CD4-positive, CD25-positive, alpha-beta regulatory T cell (primary cell): ENCODE data around the gene ADCY4. TPM values are rescaled to one million over a fixed set of nuclear protein-coding genes. Genes with fewer than 3 reads are reported as not detected.
"Not testable (repeated sequence)": the region's sequence is repeated elsewhere in the genome, so short reads cannot be mapped to it uniquely, and the experiment has no call there.

ENCODE experiments used
- ATAC-seq, 2 donors: fragments of 150-1000 bp; cut with Tn5 transposase; one replicate each; pipeline ENCODE4 v1.10.0; 2021; ENCODE audit warnings: low read depth in 2 of 2, moderate number of reproducible peaks in 2 of 2, moderate library complexity in 1 of 2
- DNase-seq, 3 donors: peaks; one replicate each; pipeline versions ENCODE4 v3.0.0 to v3.0.0-alpha.2; 2012 to 2022; ENCODE audit warnings: mixed read lengths in 1 of 3
- H3K27ac ChIP-seq: one replicate; pipeline ENCODE4 v1.7.0; 2013; ENCODE audit warnings: mild to moderate bottlenecking, low read length; ENCODE audit not compliant: insufficient read depth, poor library complexity, severe bottlenecking
- H3K27me3 ChIP-seq: one replicate; pipeline ENCODE4 v1.7.0; 2013; ENCODE audit warnings: low read length; ENCODE audit not compliant: control insufficient read depth, insufficient read depth
- H3K36me3 ChIP-seq: one replicate; pipeline ENCODE4 v1.7.0; 2013; ENCODE audit warnings: mild to moderate bottlenecking, low read length, moderate library complexity; ENCODE audit not compliant: control insufficient read depth, insufficient read depth
- H3K4me1 ChIP-seq: 2 replicates; pipeline ENCODE4 v1.7.0; 2013; ENCODE audit warnings: mild to moderate bottlenecking, low read length; ENCODE audit not compliant: insufficient read depth, control insufficient read depth, poor library complexity, severe bottlenecking
- H3K4me3 ChIP-seq: one replicate; pipeline ENCODE4 v1.7.0; 2013; ENCODE audit warnings: low read depth, mild to moderate bottlenecking, low read length, moderate library complexity
- H3K9me3 ChIP-seq, 2 experiments: 1 replicate in 1 of 2; 2 replicates in 1 of 2; pipeline ENCODE4 v1.7.0; 2013; ENCODE audit warnings: low read length in 2 of 2, mild to moderate bottlenecking in 1 of 2, moderate library complexity in 1 of 2; ENCODE audit not compliant: control insufficient read depth in 2 of 2
- H3K27ac Mint-ChIP-seq, 3 donors: one replicate each; pipeline ENCODE4 v1.8.0; 2020 to 2022; ENCODE audit warnings: mild to moderate bottlenecking in 3 of 3, mixed read lengths in 3 of 3, moderate library complexity in 2 of 3
- H3K27me3 Mint-ChIP-seq: one replicate; pipeline ENCODE4 v1.8.0; 2022; ENCODE audit warnings: mild to moderate bottlenecking, mixed read lengths
- H3K36me3 Mint-ChIP-seq: one replicate; pipeline ENCODE4 v1.8.0; 2020; ENCODE audit warnings: mixed read lengths
- H3K4me1 Mint-ChIP-seq, 4 donors: one replicate each; pipeline ENCODE4 v1.8.0; 2020 to 2022; ENCODE audit warnings: mixed read lengths in 4 of 4, mild to moderate bottlenecking in 1 of 4
- H3K4me3 Mint-ChIP-seq, 4 donors: one replicate each; pipeline ENCODE4 v1.8.0; 2020 to 2022; ENCODE audit warnings: mild to moderate bottlenecking in 4 of 4, mixed read lengths in 4 of 4, moderate library complexity in 3 of 4
- H3K9me3 Mint-ChIP-seq, 7 donors: one replicate each; pipeline ENCODE4 v1.8.0; 2020 to 2022; ENCODE audit warnings: mixed read lengths in 7 of 7, mild to moderate bottlenecking in 3 of 7, moderate library complexity in 2 of 7
- polyA plus RNA-seq, 4 donors: library from polyadenylated mRNA; unstranded; fragments of 300-500 nt; fragmentation: Illumina TruSeq; gene quantifications; one replicate each; pipeline ENCODE4 v1.2.3, GENCODE V29; 2021
- total RNA-seq: library from RNA; stranded (reverse); gene quantifications from one replicate; pipeline ENCODE4 v1.2.3, GENCODE V29; 2022

The ADCY4 gene
- total and polyA plus RNA-seq, 5 donors from 2014 or later, result 0.32 to 10.7 (median 0.39) TPM; not detected in 2

DNA sequence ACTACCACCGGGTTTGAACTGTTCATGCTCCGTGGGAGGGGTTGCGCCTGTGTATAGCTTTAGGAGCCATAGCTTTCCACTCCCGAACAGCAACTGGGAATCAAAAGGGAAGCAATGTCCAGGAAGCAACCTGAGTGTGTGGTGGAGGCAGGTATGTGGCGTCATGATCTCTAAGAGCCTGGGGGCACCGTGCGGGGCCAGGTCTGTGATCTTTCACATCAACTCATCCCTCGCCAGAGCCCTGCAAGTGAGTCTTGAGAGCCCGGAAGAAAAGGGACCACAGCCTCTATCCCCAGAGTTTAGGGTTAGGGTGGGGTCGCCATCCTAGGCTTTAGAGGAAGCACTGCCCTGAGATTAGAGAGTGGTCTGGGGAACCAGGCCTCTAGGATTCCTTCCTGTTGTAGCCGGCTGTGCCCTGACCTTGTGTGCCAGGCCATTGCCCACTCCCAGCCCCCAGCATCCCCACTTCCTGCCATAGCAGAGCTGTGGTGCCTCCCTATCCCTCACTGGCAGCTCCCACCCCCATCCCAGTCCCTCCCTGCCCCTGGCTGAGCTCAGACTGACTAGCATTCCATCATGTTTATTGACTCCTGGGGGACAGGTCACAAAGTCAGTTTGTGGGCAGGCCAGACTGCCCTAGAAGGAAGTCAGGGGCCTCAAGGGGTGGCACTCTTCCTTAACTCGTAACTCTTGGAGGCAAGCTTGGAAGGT, 745 bp upstream of the ADCY4 start:
- Histone ChIP-seq H3K4me3 (no peak overlapping the region), H3K27me3 (peaks cover 4% of the 10 kb centered on the region), H3K9me3 (no peaks in the 10 kb centered on the region), H3K4me1 (peaks cover 56% of the 10 kb centered on the region), H3K36me3 (peaks cover 18% of the 10 kb centered on the region), H3K27ac (no peak overlapping the region)
- Mint-ChIP-seq H3K4me3 (peak overlapping the region; percentile 44 to 86 (median 64)), H3K27me3 (peaks cover 51% of the 10 kb centered on the region), H3K9me3 (peaks cover 0 to 2% (median 0%) of the 10 kb centered on the region in 7 donors), H3K4me1 (peaks cover 6 to 74% (median 35%) of the 10 kb centered on the region in 4 donors), H3K36me3 (peaks cover 25% of the 10 kb centered on the region), H3K27ac (no peak overlapping the region)
- DNase-seq (no peak), ATAC-seq (no peak)

GRCh38 chr14:24332268-24332993, 2.4 kb downstream of the ADCY4 start:
- Histone ChIP-seq H3K27ac (no peak overlapping the region), H3K9me3 (no peaks in the 10 kb centered on the region), H3K27me3 (peaks cover 4% of the 10 kb centered on the region), H3K36me3 (peaks cover 9% of the 10 kb centered on the region), H3K4me1 (peaks cover 39% of the 10 kb centered on the region), H3K4me3 (peak overlapping the region; percentile 43)
- Mint-ChIP-seq H3K4me1 (peaks cover 6 to 61% (median 23%) of the 10 kb centered on the region in 4 donors), H3K4me3 (peak overlapping the region; percentile 79 to 90 (median 88)), H3K9me3 (no peaks in the 10 kb centered on the region), H3K27ac (peak overlapping the region; percentile 57 to 84 (median 82)), H3K36me3 (peaks cover 13% of the 10 kb centered on the region), H3K27me3 (peaks cover 45% of the 10 kb centered on the region)
- peak; percentile 92 for ATAC-seq
- DNase-seq, result peak; percentile 76 to 94 (median 89)

GRCh38 chr14:24331731-24332267, 3.1 kb downstream of the ADCY4 start:
- Histone ChIP-seq H3K36me3 (peaks cover 3% of the 10 kb centered on the region), H3K4me1 (peaks cover 39% of the 10 kb centered on the region), H3K9me3 (no peaks in the 10 kb centered on the region), H3K4me3 (peak overlapping the region; percentile 43), H3K27me3 (peaks cover 4% of the 10 kb centered on the region), H3K27ac (no peak overlapping the region)
- H3K9me3 Mint-ChIP-seq, result no peaks in the 10 kb centered on the region
- H3K4me3 Mint-ChIP-seq, result peak overlapping the region; percentile 71 to 90 (median 83)
- peak overlapping the region; percentile 57 to 84 (median 82) for H3K27ac Mint-ChIP-seq
- H3K4me1 Mint-ChIP-seq, result peaks cover 6 to 62% (median 24%) of the 10 kb centered on the region in 4 donors
- DNase-seq (no peak), ATAC-seq (no peak)
- H3K36me3 Mint-ChIP-seq, result peaks cover 7% of the 10 kb centered on the region
- peaks cover 46% of the 10 kb centered on the region for H3K27me3 Mint-ChIP-seq

DNA sequence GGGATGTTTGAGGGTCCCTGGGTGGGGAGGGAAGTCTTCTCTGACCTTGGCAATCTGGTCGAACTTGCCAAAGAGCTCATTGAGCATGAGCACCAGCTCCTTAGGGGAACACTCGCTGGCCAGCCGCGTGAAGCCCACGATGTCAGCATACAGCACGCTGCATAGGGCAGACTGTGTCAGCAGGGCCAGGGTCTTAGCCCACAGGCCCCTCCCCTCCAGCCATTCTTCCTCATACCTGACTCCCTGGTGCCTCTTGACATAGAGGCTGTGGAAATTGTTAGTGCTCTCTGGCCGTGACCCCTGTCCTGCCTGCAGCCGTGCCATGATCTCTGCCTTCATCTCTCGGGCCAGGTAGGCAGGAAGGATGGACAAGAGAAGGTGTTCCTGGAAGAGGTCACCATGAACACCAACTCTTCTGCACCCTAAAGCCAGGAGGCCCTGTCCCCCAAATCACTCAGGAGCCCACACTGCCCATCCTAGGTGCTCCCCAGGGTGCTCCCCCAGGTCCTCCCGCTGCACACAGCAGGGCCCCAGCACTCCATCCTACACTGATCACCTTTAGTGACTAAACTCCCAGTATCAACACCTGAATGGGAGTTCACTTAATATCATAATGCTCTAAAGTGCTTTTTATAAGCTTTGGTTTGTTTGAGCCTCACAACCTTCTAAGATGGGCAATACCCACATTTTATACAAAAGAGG, 3.7 kb downstream of the ADCY4 start:
- Histone ChIP-seq H3K27me3 (peaks cover 4% of the 10 kb centered on the region), H3K4me1 (peaks cover 39% of the 10 kb centered on the region), H3K9me3 (no peaks in the 10 kb centered on the region), H3K27ac (no peak overlapping the region), H3K36me3 (no peaks in the 10 kb centered on the region), H3K4me3 (peak overlapping the region; percentile 13)
- Mint-ChIP-seq H3K36me3 (peaks cover 2% of the 10 kb centered on the region), H3K4me3 (no peak overlapping the region), H3K27ac (peak overlapping the region in 1 of 3 donors; percentile 62), H3K9me3 (no peaks in the 10 kb centered on the region), H3K4me1 (peaks cover 6 to 61% (median 21%) of the 10 kb centered on the region in 4 donors), H3K27me3 (peaks cover 40% of the 10 kb centered on the region)
- DNase-seq, result no peak
- no peak for ATAC-seq

GRCh38 chr14:24329736-24330135, 5.1 kb downstream of the ADCY4 start:
- DNase-seq (no peak), ATAC-seq (no peak)
- no peaks in the 10 kb centered on the region for H3K36me3 Mint-ChIP-seq
- H3K4me1 Mint-ChIP-seq, result peaks cover 6 to 55% (median 18%) of the 10 kb centered on the region in 4 donors
- peaks cover 33% of the 10 kb centered on the region for H3K4me1 ChIP-seq
- peaks cover 4% of the 10 kb centered on the region for H3K27me3 ChIP-seq
- H3K9me3 ChIP-seq, result no peaks in the 10 kb centered on the region
- H3K4me3 Mint-ChIP-seq, result no peak overlapping the region
- H3K9me3 Mint-ChIP-seq, result peaks cover 0 to 3% (median 0%) of the 10 kb centered on the region in 7 donors
- H3K4me3 ChIP-seq, result no peak overlapping the region
- no peak overlapping the region for H3K27ac ChIP-seq
- peak overlapping the region in 1 of 3 donors; percentile 79 for H3K27ac Mint-ChIP-seq
- no peaks in the 10 kb centered on the region for H3K36me3 ChIP-seq
- H3K27me3 Mint-ChIP-seq, result peaks cover 31% of the 10 kb centered on the region

GRCh38 chr14:24329073-24329663, 5.7 kb downstream of the ADCY4 start:
- no peak for DNase-seq
- Mint-ChIP-seq H3K4me1 (peaks cover 6 to 51% (median 18%) of the 10 kb centered on the region in 4 donors), H3K27ac (peak overlapping the region in 2 of 3 donors; percentile 39 to 79), H3K27me3 (peaks cover 32% of the 10 kb centered on the region), H3K9me3 (peaks cover 0 to 3% (median 0%) of the 10 kb centered on the region in 7 donors), H3K4me3 (no peak overlapping the region), H3K36me3 (no peaks in the 10 kb centered on the region)
- peaks cover 28% of the 10 kb centered on the region for H3K4me1 ChIP-seq
- H3K36me3 ChIP-seq, result no peaks in the 10 kb centered on the region
- H3K27ac ChIP-seq, result no peak overlapping the region
- H3K9me3 ChIP-seq, result no peaks in the 10 kb centered on the region
- H3K4me3 ChIP-seq, result no peak overlapping the region
- H3K27me3 ChIP-seq, result peaks cover 4% of the 10 kb centered on the region
- ATAC-seq, result no peak

GRCh38 chr14:24327914-24328313, 7.0 kb downstream of the ADCY4 start:
- Mint-ChIP-seq H3K4me1 (peaks cover 6 to 39% (median 16%) of the 10 kb centered on the region in 4 donors), H3K27me3 (peaks cover 27% of the 10 kb centered on the region)
- not testable (repeated sequence) for DNase-seq, H3K4me3 Mint-ChIP-seq, H3K27ac ChIP-seq, H3K27ac Mint-ChIP-seq, H3K36me3 Mint-ChIP-seq, H3K9me3 Mint-ChIP-seq, H3K36me3 ChIP-seq, H3K9me3 ChIP-seq, H3K27me3 ChIP-seq, ATAC-seq, H3K4me3 ChIP-seq
- H3K4me1 ChIP-seq, result peaks cover 15% of the 10 kb centered on the region
